ENCODE data around the gene STAC3. TPM values are rescaled to one million over a fixed set of nuclear protein-coding genes. Genes with fewer than 3 reads are reported as not detected.

Gene STAC3
- total RNA-seq, 2 donors from 2014 or later, result 4.8 to 20.9 TPM

GRCh38 chr12:57244312-57244696 is 6.7 kb downstream of the STAC3 start:
- WGBS, result 81% methylated on average over 6 of the region's 6 CpGs
- no peak for TF ChIP-seq POLR2AphosphoS5 (IDR thresholded peaks at IDR 0.05)
- no peak for TF ChIP-seq CTCF (IDR thresholded peaks at IDR 0.05)
- no peak for TF ChIP-seq POLR2A (IDR thresholded peaks at IDR 0.05)
- no peaks in the 10 kb centered on the region for H3K27me3 ChIP-seq (replicated peaks; ENCODE audit: insufficient read depth)

GRCh38 chr12:57243521-57244311 is 7.3 kb downstream of the STAC3 start:
- no peak overlapping the region for H3K27ac ChIP-seq
- no peaks in the 10 kb centered on the region for H3K9me3 ChIP-seq
- peaks cover 25% of the 10 kb centered on the region for H3K4me1 ChIP-seq (replicated peaks)
- peak; percentile 74 for DNase-seq (ENCODE audit: low spot score)
- intact Hi-C loops (cut with DNase I), result no loop called here
- H3K4me3 ChIP-seq, result peak overlapping the region; percentile 18 to 24
- H3K27me3 ChIP-seq (replicated peaks; ENCODE audit: insufficient read depth), result no peaks in the 10 kb centered on the region
- 11% methylated on average over 36 of the region's 41 CpGs for WGBS
- TF ChIP-seq POLR2A (IDR thresholded peaks at IDR 0.05) (no peak), CTCF (IDR thresholded peaks at IDR 0.05) (peak; percentile 40 to 80 (median 71)), POLR2AphosphoS5 (IDR thresholded peaks at IDR 0.05) (peak; percentile 52)
- no peaks in the 10 kb centered on the region for H3K36me3 ChIP-seq

More at GRCh38 chr12:57244312-57244696, 6.7 kb downstream of the STAC3 start:
- intact Hi-C loops (cut with DNase I), result no loop called here
- Histone ChIP-seq H3K9me3 (no peaks in the 10 kb centered on the region), H3K4me1 (replicated peaks) (peaks cover 25% of the 10 kb centered on the region), H3K36me3 (no peaks in the 10 kb centered on the region), H3K4me3 (no peak overlapping the region), H3K27ac (no peak overlapping the region)
- DNase-seq (ENCODE audit: low spot score), result no peak

GRCh38 chr12:57242691-57243454 is 8.1 kb downstream of the STAC3 start:
- Histone ChIP-seq H3K27me3 (replicated peaks; ENCODE audit: insufficient read depth) (no peaks in the 10 kb centered on the region), H3K27ac (no peak overlapping the region), H3K9me3 (no peaks in the 10 kb centered on the region), H3K4me3 (peak overlapping the region; percentile 18 to 24), H3K36me3 (no peaks in the 10 kb centered on the region), H3K4me1 (replicated peaks) (peaks cover 29% of the 10 kb centered on the region)
- WGBS, result under 1% methylated on average over 37 of the region's 45 CpGs
- intact Hi-C loops (cut with DNase I), result no loop called here
- DNase-seq (ENCODE audit: low spot score), result no peak
- TF ChIP-seq POLR2AphosphoS5 (IDR thresholded peaks at IDR 0.05) (no peak), CTCF (IDR thresholded peaks at IDR 0.05) (peak; percentile 25 to 51 (median 33)), POLR2A (IDR thresholded peaks at IDR 0.05) (no peak)

GRCh38 chr12:57242329-57242690 is 8.7 kb downstream of the STAC3 start:
- Histone ChIP-seq H3K4me1 (replicated peaks) (peaks cover 30% of the 10 kb centered on the region), H3K9me3 (no peaks in the 10 kb centered on the region)

More at GRCh38 chr12:57242329-57242690, 8.7 kb downstream of the STAC3 start:
- DNase-seq (ENCODE audit: low spot score), result peak; percentile 58
- TF ChIP-seq POLR2A (IDR thresholded peaks at IDR 0.05), result no peak
- TF ChIP-seq CTCF (IDR thresholded peaks at IDR 0.05), result no peak
- TF ChIP-seq POLR2AphosphoS5 (IDR thresholded peaks at IDR 0.05), result no peak
- no peaks in the 10 kb centered on the region for H3K36me3 ChIP-seq
- no peaks in the 10 kb centered on the region for H3K27me3 ChIP-seq (replicated peaks; ENCODE audit: insufficient read depth)
- peak overlapping the region; percentile 18 to 24 for H3K4me3 ChIP-seq
- WGBS, result under 1% methylated on average over 18 of the region's 18 CpGs
- H3K27ac ChIP-seq, result no peak overlapping the region
- intact Hi-C loops (cut with DNase I), result no loop called here

All from prostate gland (tissue), 2 donors.